ENCODE results near the gene RHBDD1.

Gene RHBDD1

DNA sequence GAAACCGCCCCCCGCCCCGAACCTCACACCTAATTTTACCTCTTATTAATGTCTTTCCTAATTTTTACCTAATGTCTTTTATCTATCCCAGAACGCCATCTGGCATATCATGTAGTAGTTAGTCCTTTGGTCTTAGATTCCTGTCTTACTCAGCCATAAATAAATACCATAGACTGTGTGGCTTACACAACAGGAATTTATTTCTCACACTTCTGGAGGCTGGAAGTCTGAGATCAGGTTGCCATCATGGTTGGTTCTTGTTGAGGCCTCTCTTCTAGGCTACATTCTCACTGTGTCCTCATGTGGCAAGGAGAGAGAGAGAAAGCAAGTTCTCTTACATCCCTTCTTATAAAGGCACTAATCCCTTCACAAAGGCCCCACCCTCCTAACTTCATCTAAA, 46.8 kb downstream of the RHBDD1 start:
- no peak for DNase-seq
- no peaks in the 10 kb centered on the region for H3K27me3 Mint-ChIP-seq (ENCODE audit: low read depth, poor library complexity)
- peaks cover 43% of the 10 kb centered on the region for H3K36me3 Mint-ChIP-seq (ENCODE audit: low read depth)
- H3K4me3 Mint-ChIP-seq, result no peak overlapping the region
- H3K27ac Mint-ChIP-seq, result no peak overlapping the region
- TF ChIP-seq, protein P1, sequence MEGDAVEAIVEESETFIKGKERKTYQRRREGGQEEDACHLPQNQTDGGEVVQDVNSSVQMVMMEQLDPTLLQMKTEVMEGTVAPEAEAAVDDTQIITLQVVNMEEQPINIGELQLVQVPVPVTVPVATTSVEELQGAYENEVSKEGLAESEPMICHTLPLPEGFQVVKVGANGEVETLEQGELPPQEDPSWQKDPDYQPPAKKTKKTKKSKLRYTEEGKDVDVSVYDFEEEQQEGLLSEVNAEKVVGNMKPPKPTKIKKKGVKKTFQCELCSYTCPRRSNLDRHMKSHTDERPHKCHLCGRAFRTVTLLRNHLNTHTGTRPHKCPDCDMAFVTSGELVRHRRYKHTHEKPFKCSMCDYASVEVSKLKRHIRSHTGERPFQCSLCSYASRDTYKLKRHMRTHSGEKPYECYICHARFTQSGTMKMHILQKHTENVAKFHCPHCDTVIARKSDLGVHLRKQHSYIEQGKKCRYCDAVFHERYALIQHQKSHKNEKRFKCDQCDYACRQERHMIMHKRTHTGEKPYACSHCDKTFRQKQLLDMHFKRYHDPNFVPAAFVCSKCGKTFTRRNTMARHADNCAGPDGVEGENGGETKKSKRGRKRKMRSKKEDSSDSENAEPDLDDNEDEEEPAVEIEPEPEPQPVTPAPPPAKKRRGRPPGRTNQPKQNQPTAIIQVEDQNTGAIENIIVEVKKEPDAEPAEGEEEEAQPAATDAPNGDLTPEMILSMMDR (IDR thresholded peaks at IDR 0.05), result no peak
- H3K9me3 Mint-ChIP-seq, result peaks cover 9% of the 10 kb centered on the region
- H3K4me1 Mint-ChIP-seq, result peaks cover 13% of the 10 kb centered on the region

DNA sequence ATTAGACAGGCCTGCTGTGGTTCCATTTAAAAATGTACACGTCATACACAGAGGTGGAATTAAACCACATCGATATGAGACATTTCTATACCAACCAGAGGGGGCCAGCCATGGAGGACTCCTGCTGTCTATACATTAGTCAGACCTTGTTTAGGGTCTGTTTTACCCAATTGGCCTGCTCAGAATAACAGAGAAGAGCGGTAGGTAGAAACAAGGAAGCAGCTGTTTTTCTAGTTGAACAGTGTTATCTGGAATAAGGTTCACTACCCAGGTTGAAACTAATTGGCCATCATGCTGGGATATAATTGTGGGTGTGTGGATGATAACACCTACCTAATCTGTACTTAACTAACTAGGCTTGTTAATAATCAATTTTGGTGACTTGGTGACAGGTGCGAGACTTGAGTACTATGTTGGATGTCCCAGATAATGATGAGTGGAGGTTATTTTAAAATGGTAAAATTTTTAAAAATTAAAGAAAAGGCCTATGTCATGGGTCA, 47.5 kb downstream of the RHBDD1 start:
- no peaks in the 10 kb centered on the region for H3K27me3 Mint-ChIP-seq (ENCODE audit: low read depth, poor library complexity)
- DNase-seq, result no peak
- H3K4me3 Mint-ChIP-seq, result no peak overlapping the region
- TF ChIP-seq, protein P1 (IDR thresholded peaks at IDR 0.05), result no peak
- peaks cover 40% of the 10 kb centered on the region for H3K36me3 Mint-ChIP-seq (ENCODE audit: low read depth)
- H3K4me1 Mint-ChIP-seq, result peaks cover 18% of the 10 kb centered on the region
- no peak overlapping the region for H3K27ac Mint-ChIP-seq
- peaks cover 9% of the 10 kb centered on the region for H3K9me3 Mint-ChIP-seq

DNA sequence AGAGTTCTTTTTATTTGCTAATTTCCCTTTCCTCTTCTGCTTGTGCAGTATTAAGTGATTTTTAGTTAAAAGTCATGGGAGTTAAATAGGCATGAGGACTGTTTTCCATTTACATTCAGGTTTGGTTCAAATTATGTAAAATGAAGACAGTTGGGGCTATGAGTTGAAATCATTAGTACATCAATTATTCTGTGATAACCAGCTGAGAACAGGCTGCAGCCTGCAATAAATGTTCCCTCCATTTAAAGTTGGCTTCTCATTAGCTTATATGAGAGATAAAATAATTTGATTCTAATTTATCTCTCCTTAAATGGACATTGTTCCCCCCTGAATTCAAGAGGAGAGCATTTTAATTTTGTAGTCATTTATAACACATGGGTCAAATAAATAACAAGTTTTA, 48.3 kb downstream of the RHBDD1 start:
- Mint-ChIP-seq H3K36me3 (ENCODE audit: low read depth) (peaks cover 34% of the 10 kb centered on the region), H3K27me3 (ENCODE audit: low read depth, poor library complexity) (no peaks in the 10 kb centered on the region), H3K4me1 (peaks cover 18% of the 10 kb centered on the region), H3K9me3 (peaks cover 9% of the 10 kb centered on the region), H3K27ac (no peak overlapping the region), H3K4me3 (no peak overlapping the region)
- no peak for DNase-seq
- TF ChIP-seq, protein P1 (IDR thresholded peaks at IDR 0.05), result no peak

DNA sequence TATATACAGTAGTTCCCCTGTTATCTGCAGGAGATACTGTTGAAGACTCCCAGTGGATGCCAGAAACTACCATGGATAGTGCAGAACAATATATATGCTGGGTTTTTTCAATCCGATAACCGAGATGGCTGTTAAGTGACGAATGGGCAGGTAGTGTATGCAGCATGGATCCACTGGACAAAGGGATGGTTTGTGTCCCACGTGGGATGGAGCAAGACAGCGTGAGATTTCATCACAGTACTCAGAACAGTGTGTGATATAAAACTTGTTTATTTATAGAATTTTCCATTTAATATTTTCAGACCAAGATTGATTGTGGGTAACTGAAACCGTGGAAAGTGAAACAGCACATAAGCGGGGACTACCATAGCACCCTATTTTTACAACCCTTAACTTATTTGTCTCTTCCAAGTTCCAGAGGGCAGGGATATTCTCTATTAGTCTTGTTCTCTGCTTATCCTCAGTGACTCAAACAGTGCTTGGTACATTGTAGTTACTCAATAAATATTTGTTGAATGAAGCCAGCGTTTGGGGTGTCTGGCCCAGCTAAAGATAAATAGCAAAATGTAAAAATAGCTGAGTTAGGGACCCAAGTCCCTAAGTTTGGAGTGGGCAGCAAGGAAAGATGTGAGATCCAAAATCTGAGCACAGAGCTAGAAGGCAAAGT, 50.0 kb downstream of the RHBDD1 start:
- Mint-ChIP-seq H3K36me3 (ENCODE audit: low read depth) (peaks cover 25% of the 10 kb centered on the region), H3K4me1 (peaks cover 13% of the 10 kb centered on the region), H3K4me3 (no peak overlapping the region), H3K27ac (no peak overlapping the region), H3K27me3 (ENCODE audit: low read depth, poor library complexity) (no peaks in the 10 kb centered on the region), H3K9me3 (peaks cover 9% of the 10 kb centered on the region)
- TF ChIP-seq, protein P1 (IDR thresholded peaks at IDR 0.05), result no peak
- no peak for DNase-seq

DNA sequence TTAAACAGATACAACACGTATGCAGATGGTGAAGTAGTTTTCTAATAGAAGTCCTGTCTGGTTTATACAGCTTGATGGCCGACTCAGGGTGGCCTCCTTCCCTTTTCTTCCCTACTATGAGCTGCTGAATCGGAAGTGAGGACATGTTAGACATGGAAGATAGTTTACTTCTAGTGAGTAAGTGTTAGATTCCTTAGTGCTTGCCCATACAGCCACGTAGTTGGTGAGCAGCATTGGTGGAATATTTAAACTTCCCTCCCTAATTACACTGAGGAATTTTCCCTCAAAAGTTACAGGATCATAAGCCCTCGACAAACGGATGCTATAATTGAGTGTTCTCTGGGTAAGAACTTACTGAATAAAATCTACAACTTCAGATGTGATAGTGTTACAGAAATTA, 52.1 kb downstream of the RHBDD1 start:
- peaks cover 13% of the 10 kb centered on the region for H3K4me1 Mint-ChIP-seq
- TF ChIP-seq, protein P1 (IDR thresholded peaks at IDR 0.05), result no peak
- DNase-seq, result no peak
- peaks cover 8% of the 10 kb centered on the region for H3K36me3 Mint-ChIP-seq (ENCODE audit: low read depth)
- H3K4me3 Mint-ChIP-seq, result no peak overlapping the region
- peaks cover 3% of the 10 kb centered on the region for H3K9me3 Mint-ChIP-seq
- H3K27me3 Mint-ChIP-seq (ENCODE audit: low read depth, poor library complexity), result no peaks in the 10 kb centered on the region
- H3K27ac Mint-ChIP-seq, result no peak overlapping the region

DNA sequence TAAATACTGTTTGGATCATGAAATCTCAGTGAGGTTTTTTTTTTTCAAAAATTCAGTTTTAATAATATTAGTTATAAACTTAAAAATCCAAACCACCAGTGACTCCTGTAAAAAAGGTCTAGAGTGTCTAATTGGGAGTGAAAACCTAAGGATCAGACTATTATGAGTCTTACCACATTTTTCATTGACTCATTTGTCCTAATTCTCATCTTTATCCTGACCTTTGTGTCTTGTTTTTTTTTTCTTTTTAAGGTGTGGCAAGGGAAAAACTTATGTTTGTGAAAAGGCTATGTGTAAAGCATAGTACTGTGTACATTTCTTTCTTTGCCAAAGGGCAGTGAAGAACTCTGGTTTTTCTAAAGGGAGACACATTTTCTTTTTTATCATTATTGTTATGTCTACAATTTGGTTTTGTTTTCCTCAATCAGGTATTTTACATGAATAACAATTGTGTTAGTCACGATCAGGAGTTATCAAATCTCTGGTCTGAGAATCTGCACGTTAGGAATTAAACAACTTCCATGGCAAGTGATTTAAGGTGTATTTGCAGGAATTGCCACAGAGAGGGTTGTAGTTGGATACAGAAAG, 52.6 kb downstream of the RHBDD1 start:
- H3K27me3 Mint-ChIP-seq (ENCODE audit: low read depth, poor library complexity), result no peaks in the 10 kb centered on the region
- TF ChIP-seq, protein P1 (IDR thresholded peaks at IDR 0.05), result no peak
- no peak overlapping the region for H3K4me3 Mint-ChIP-seq
- peaks cover 13% of the 10 kb centered on the region for H3K4me1 Mint-ChIP-seq
- H3K27ac Mint-ChIP-seq, result no peak overlapping the region
- peaks cover 4% of the 10 kb centered on the region for H3K36me3 Mint-ChIP-seq (ENCODE audit: low read depth)
- no peaks in the 10 kb centered on the region for H3K9me3 Mint-ChIP-seq
- no peak for DNase-seq
